GM23338 (cell line): ENCODE data around the gene SMARCA5. TPM values are rescaled to one million over a fixed set of nuclear protein-coding genes. Genes with fewer than 3 reads are reported as not detected.

Experiments
- ATAC-seq: fragments of 200-7000 bp; cut with Tn5 transposase; 3 replicates; pipeline ENCODE4 v1.9.1; 2020
- DNase-seq: peaks from one replicate; pipeline ENCODE4 v3.0.0-alpha.2; 2015; ENCODE audit warnings: low spot score
- H2AFZ ChIP-seq: fragments of 200-600 bp; sonication (generic); 2 replicates; pipeline ENCODE4 v1.8.0; 2016; ENCODE audit warnings: antibody characterized with exemption, mild to moderate bottlenecking, moderate library complexity
- H3F3A ChIP-seq: fragments of 200-600 bp; sonication (generic); replicated peaks from 2 replicates; pipeline ENCODE4 v1.8.0; 2017; ENCODE audit warnings: antibody characterized with exemption, mixed run types, low read depth
- H3K27ac ChIP-seq: fragments of 200-600 bp; sonication (generic); 2 replicates; pipeline ENCODE4 v1.6.1; 2016; ENCODE audit warnings: low read depth
- H3K27me3 ChIP-seq: fragments of 200-600 bp; sonication (generic); 2 replicates; pipeline ENCODE4 v1.8.0; 2016; ENCODE audit warnings: mild to moderate bottlenecking, mixed run types, moderate library complexity; ENCODE audit not compliant: insufficient read depth
- H3K36me3 ChIP-seq: fragments of 200-600 bp; sonication (generic); 2 replicates; pipeline ENCODE4 v1.8.0; 2016; ENCODE audit warnings: mild to moderate bottlenecking; ENCODE audit not compliant: insufficient read depth
- H3K4me1 ChIP-seq: fragments of 200-600 bp; sonication (generic); 2 replicates; pipeline ENCODE4 v1.8.0; 2016; ENCODE audit warnings: mild to moderate bottlenecking, moderate library complexity; ENCODE audit not compliant: insufficient read depth
- H3K4me2 ChIP-seq: fragments of 200-600 bp; sonication (generic); 2 replicates; pipeline ENCODE4 v1.7.1; 2017; ENCODE audit warnings: mixed run types
- H3K4me3 ChIP-seq: fragments of 200-600 bp; sonication (generic); 2 replicates; pipeline ENCODE4 v1.6.1; 2016; ENCODE audit warnings: mixed run types
- H3K79me2 ChIP-seq: fragments of 200-600 bp; sonication (generic); replicated peaks from 2 replicates; pipeline ENCODE4 v1.8.0; 2017; ENCODE audit warnings: mild to moderate bottlenecking; ENCODE audit not compliant: insufficient read depth
- H3K9me2 ChIP-seq: fragments of 200-600 bp; sonication (generic); 2 replicates; pipeline ENCODE4 v1.8.0; 2017; ENCODE audit not compliant: insufficient read depth
- H4K20me1 ChIP-seq: fragments of 200-600 bp; sonication (generic); replicated peaks from 2 replicates; pipeline ENCODE4 v1.8.0; 2017; ENCODE audit warnings: mild to moderate bottlenecking; ENCODE audit not compliant: insufficient read depth
- H3K27ac Mint-ChIP-seq: 2 replicates; pipeline ENCODE4 v1.8.0; 2020; ENCODE audit warnings: inconsistent platforms, mild to moderate bottlenecking, moderate library complexity, mixed read lengths
- H3K27me3 Mint-ChIP-seq: 3 replicates; pipeline ENCODE4 v1.8.0; 2022; ENCODE audit warnings: low read depth, mild to moderate bottlenecking, moderate library complexity, mixed read lengths, inconsistent platforms; ENCODE audit not compliant: insufficient read depth, poor library complexity
- H3K36me3 Mint-ChIP-seq: 3 replicates; pipeline ENCODE4 v1.8.0; 2021; ENCODE audit warnings: low read depth, mild to moderate bottlenecking, inconsistent platforms, moderate library complexity, mixed read lengths
- H3K4me1 Mint-ChIP-seq: 3 replicates; pipeline ENCODE4 v1.8.0; 2020; ENCODE audit warnings: mild to moderate bottlenecking, inconsistent platforms, mixed read lengths
- H3K4me3 Mint-ChIP-seq: 3 replicates; pipeline ENCODE4 v1.8.0; 2021; ENCODE audit warnings: moderate library complexity, mild to moderate bottlenecking, inconsistent platforms, mixed read lengths
- H3K9me3 Mint-ChIP-seq: 3 replicates; pipeline ENCODE4 v1.8.0; 2020; ENCODE audit warnings: moderate library complexity, mild to moderate bottlenecking, inconsistent platforms, mixed read lengths
- CREB1 ChIP-seq: fragments of 250-450 bp; sonication (Bioruptor Pico); IDR thresholded peaks from 2 replicates; pipeline ENCODE4 v1.5.0; 2020; ENCODE audit warnings: low read depth, mild to moderate bottlenecking, moderate library complexity
- EZH2 ChIP-seq: fragments of 200-600 bp; sonication (generic); IDR thresholded peaks from one replicate; pipeline ENCODE4 v1.8.0; 2017; ENCODE audit warnings: antibody characterized with exemption, mild to moderate bottlenecking, low read depth; ENCODE audit not compliant: unreplicated experiment
- EZH2phosphoT487 ChIP-seq: fragments of 200-600 bp; sonication (generic); IDR thresholded peaks from one replicate; pipeline ENCODE4 v1.8.1; 2018; ENCODE audit warnings: antibody characterized with exemption; ENCODE audit not compliant: unreplicated experiment
- JUNB ChIP-seq: IDR thresholded peaks from one replicate; pipeline ENCODE4 v1.6.1; 2016; ENCODE audit warnings: antibody characterized with exemption; ENCODE audit not compliant: unreplicated experiment
- POLR2AphosphoS5 ChIP-seq: IDR thresholded peaks from 2 replicates; pipeline ENCODE4 v1.6.1; 2016; ENCODE audit warnings: antibody characterized with exemption, low read depth
- STAT1 ChIP-seq: IDR thresholded peaks from one replicate; pipeline ENCODE4 v1.6.1; 2016; ENCODE audit warnings: antibody characterized with exemption; ENCODE audit not compliant: unreplicated experiment
- ZNF331 ChIP-seq: fragments of 250-450 bp; sonication (Bioruptor Pico); IDR thresholded peaks from 2 replicates; pipeline ENCODE4 v1.5.0; 2020; ENCODE audit warnings: low read depth, mild to moderate bottlenecking, moderate library complexity
- polyA plus RNA-seq: library from polyadenylated mRNA; unstranded; fragments of >200 nt; fragmentation: Nextera tagmentation; extraction: Ambion mirVana; gene quantifications from 2 replicates; pipeline ENCODE4 v1.2.1, GENCODE V29; 2016
- total RNA-seq: library from RNA; depleted of rRNA; stranded (reverse); fragments of >200 nt; shearing (Covaris generic); gene quantifications from 2 replicates; pipeline ENCODE4 v1.2.3, GENCODE V29; 2014
- TF ChIP-seq, protein P1 (sequence below), 2 experiments: fragments of 200-600 bp in 1 of 2; sonication (generic) in 1 of 2; conservative IDR thresholded peaks; 2 replicates each; pipeline versions ENCODE4 v1.5.1 to v1.6.1; 2016 to 2017; ENCODE audit warnings: antibody characterized with exemption in 2 of 2, low read depth in 2 of 2, mild to moderate bottlenecking in 2 of 2, moderate library complexity in 1 of 2
- TF ChIP-seq, protein P2 (sequence below): IDR thresholded peaks from one replicate; pipeline ENCODE4 v1.6.1; 2018; ENCODE audit warnings: antibody characterized with exemption; ENCODE audit not compliant: unreplicated experiment
- TF ChIP-seq, protein P3 (sequence below): fragments of 250-450 bp; sonication (Bioruptor Pico); IDR thresholded peaks from 2 replicates; pipeline ENCODE4 v1.5.0; 2020; ENCODE audit warnings: mild to moderate bottlenecking, moderate library complexity

SMARCA5 gene
- total and polyA plus RNA-seq, 2 experiments from 2014 or later: 101 to 103 TPM

DNA sequence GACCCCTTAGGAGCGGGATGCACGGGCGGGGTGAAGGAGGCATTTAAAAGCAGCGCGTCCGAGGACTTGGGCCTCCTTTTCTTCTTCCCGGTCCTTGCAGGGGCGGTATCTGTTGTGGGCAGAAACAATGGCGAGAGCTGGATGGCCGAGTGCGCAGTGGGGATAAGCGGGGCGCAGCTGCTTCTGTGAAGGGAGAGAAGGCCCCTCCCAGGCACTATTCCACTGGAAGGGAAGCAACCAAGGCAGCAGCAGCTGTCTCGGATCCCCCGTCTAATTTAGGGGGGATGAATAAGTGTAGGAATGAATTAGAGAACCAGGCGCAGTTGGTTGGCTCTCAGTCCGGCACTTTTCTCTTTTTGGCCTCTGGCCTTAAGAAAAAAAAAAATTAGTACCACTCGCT is 995 bp downstream of the SMARCA5 start:
- peak overlapping the region; percentile 87 for H3K4me3 ChIP-seq
- H3K4me2 ChIP-seq: peak overlapping the region; percentile 90
- H3K36me3 ChIP-seq: peaks cover 13% of the 10 kb centered on the region; the same call in 1 of the 2 replicates
- DNase-seq (peak; percentile 66), ATAC-seq (peak; percentile 66)
- peaks cover 6% of the 10 kb centered on the region for H3K27me3 Mint-ChIP-seq
- no peaks in the 10 kb centered on the region for H3K27me3 ChIP-seq
- H3K27ac ChIP-seq: peak overlapping the region; percentile 98
- no peak overlapping the region for H2AFZ ChIP-seq
- peaks cover 15% of the 10 kb centered on the region for H3K4me1 Mint-ChIP-seq
- no peaks in the 10 kb centered on the region; the same call in 2 of the 3 replicates for H3K9me3 Mint-ChIP-seq
- H3K79me2 ChIP-seq: peaks cover 57% of the 10 kb centered on the region
- H3K27ac Mint-ChIP-seq: peak overlapping the region; percentile 99
- H3K36me3 Mint-ChIP-seq: peaks cover 44% of the 10 kb centered on the region
- H4K20me1 ChIP-seq: peaks cover 38% of the 10 kb centered on the region
- peak overlapping the region; percentile 99 for H3K4me3 Mint-ChIP-seq
- TF ChIP-seq, protein P1, sequence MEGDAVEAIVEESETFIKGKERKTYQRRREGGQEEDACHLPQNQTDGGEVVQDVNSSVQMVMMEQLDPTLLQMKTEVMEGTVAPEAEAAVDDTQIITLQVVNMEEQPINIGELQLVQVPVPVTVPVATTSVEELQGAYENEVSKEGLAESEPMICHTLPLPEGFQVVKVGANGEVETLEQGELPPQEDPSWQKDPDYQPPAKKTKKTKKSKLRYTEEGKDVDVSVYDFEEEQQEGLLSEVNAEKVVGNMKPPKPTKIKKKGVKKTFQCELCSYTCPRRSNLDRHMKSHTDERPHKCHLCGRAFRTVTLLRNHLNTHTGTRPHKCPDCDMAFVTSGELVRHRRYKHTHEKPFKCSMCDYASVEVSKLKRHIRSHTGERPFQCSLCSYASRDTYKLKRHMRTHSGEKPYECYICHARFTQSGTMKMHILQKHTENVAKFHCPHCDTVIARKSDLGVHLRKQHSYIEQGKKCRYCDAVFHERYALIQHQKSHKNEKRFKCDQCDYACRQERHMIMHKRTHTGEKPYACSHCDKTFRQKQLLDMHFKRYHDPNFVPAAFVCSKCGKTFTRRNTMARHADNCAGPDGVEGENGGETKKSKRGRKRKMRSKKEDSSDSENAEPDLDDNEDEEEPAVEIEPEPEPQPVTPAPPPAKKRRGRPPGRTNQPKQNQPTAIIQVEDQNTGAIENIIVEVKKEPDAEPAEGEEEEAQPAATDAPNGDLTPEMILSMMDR (conservative IDR thresholded peaks at IDR 0.05; ENCODE audit: low read depth in 2 of 2): no peak
- peak; percentile 42; the same call in 1 of the 2 replicates for TF ChIP-seq POLR2AphosphoS5
- TF ChIP-seq, protein P2, sequence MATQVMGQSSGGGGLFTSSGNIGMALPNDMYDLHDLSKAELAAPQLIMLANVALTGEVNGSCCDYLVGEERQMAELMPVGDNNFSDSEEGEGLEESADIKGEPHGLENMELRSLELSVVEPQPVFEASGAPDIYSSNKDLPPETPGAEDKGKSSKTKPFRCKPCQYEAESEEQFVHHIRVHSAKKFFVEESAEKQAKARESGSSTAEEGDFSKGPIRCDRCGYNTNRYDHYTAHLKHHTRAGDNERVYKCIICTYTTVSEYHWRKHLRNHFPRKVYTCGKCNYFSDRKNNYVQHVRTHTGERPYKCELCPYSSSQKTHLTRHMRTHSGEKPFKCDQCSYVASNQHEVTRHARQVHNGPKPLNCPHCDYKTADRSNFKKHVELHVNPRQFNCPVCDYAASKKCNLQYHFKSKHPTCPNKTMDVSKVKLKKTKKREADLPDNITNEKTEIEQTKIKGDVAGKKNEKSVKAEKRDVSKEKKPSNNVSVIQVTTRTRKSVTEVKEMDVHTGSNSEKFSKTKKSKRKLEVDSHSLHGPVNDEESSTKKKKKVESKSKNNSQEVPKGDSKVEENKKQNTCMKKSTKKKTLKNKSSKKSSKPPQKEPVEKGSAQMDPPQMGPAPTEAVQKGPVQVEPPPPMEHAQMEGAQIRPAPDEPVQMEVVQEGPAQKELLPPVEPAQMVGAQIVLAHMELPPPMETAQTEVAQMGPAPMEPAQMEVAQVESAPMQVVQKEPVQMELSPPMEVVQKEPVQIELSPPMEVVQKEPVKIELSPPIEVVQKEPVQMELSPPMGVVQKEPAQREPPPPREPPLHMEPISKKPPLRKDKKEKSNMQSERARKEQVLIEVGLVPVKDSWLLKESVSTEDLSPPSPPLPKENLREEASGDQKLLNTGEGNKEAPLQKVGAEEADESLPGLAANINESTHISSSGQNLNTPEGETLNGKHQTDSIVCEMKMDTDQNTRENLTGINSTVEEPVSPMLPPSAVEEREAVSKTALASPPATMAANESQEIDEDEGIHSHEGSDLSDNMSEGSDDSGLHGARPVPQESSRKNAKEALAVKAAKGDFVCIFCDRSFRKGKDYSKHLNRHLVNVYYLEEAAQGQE: no peak
- TF ChIP-seq JUNB: no peak
- no peaks in the 10 kb centered on the region for H3K9me2 ChIP-seq
- H3F3A ChIP-seq: 0 out of 2 replicates have a peak, but pooled peaks cover 5% of the 10 kb centered on the region
- H3K4me1 ChIP-seq: peaks cover 18% of the 10 kb centered on the region; the same call in 1 of the 2 replicates

GRCh38 chr4:143514901-143515300 is 1.4 kb downstream of the SMARCA5 start:
- peaks cover 41% of the 10 kb centered on the region for H4K20me1 ChIP-seq
- no peak overlapping the region for H2AFZ ChIP-seq
- TF ChIP-seq EZH2phosphoT487: no peak
- TF ChIP-seq CREB1: no peak
- no peak for TF ChIP-seq EZH2
- no peak for TF ChIP-seq ZNF331 (CRISPR knock-in tag)
- TF ChIP-seq, protein P3, sequence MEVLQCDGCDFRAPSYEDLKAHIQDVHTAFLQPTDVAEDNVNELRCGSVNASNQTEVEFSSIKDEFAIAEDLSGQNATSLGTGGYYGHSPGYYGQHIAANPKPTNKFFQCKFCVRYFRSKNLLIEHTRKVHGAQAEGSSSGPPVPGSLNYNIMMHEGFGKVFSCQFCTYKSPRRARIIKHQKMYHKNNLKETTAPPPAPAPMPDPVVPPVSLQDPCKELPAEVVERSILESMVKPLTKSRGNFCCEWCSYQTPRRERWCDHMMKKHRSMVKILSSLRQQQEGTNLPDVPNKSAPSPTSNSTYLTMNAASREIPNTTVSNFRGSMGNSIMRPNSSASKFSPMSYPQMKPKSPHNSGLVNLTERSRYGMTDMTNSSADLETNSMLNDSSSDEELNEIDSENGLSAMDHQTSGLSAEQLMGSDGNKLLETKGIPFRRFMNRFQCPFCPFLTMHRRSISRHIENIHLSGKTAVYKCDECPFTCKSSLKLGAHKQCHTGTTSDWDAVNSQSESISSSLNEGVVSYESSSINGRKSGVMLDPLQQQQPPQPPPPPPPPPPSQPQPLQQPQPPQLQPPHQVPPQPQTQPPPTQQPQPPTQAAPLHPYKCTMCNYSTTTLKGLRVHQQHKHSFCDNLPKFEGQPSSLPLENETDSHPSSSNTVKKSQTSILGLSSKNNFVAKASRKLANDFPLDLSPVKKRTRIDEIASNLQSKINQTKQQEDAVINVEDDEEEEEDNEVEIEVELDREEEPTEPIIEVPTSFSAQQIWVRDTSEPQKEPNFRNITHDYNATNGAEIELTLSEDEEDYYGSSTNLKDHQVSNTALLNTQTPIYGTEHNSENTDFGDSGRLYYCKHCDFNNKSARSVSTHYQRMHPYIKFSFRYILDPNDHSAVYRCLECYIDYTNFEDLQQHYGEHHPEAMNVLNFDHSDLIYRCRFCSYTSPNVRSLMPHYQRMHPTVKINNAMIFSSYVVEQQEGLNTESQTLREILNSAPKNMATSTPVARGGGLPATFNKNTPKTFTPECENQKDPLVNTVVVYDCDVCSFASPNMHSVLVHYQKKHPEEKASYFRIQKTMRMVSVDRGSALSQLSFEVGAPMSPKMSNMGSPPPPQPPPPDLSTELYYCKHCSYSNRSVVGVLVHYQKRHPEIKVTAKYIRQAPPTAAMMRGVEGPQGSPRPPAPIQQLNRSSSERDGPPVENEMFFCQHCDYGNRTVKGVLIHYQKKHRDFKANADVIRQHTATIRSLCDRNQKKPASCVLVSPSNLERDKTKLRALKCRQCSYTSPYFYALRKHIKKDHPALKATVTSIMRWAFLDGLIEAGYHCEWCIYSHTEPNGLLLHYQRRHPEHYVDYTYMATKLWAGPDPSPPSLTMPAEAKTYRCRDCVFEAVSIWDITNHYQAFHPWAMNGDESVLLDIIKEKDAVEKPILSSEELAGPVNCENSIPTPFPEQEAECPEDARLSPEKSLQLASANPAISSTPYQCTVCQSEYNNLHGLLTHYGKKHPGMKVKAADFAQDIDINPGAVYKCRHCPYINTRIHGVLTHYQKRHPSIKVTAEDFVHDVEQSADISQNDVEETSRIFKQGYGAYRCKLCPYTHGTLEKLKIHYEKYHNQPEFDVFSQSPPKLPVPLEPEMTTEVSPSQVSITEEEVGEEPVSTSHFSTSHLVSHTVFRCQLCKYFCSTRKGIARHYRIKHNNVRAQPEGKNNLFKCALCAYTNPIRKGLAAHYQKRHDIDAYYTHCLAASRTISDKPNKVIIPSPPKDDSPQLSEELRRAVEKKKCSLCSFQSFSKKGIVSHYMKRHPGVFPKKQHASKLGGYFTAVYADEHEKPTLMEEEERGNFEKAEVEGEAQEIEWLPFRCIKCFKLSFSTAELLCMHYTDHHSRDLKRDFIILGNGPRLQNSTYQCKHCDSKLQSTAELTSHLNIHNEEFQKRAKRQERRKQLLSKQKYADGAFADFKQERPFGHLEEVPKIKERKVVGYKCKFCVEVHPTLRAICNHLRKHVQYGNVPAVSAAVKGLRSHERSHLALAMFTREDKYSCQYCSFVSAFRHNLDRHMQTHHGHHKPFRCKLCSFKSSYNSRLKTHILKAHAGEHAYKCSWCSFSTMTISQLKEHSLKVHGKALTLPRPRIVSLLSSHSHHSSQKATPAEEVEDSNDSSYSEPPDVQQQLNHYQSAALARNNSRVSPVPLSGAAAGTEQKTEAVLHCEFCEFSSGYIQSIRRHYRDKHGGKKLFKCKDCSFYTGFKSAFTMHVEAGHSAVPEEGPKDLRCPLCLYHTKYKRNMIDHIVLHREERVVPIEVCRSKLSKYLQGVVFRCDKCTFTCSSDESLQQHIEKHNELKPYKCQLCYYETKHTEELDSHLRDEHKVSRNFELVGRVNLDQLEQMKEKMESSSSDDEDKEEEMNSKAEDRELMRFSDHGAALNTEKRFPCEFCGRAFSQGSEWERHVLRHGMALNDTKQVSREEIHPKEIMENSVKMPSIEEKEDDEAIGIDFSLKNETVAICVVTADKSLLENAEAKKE (CRISPR knock-in tag): no peak
- TF ChIP-seq STAT1: no peak

More at GRCh38 chr4:143514901-143515300, 1.4 kb downstream of the SMARCA5 start:
- Mint-ChIP-seq H3K36me3 (peaks cover 48% of the 10 kb centered on the region), H3K9me3 (no peaks in the 10 kb centered on the region; the same call in 2 of the 3 replicates), H3K4me1 (peaks cover 15% of the 10 kb centered on the region), H3K4me3 (peak overlapping the region; percentile 99), H3K27ac (peak overlapping the region; percentile 99), H3K27me3 (peaks cover 6% of the 10 kb centered on the region)
- Histone ChIP-seq H3K36me3 (peaks cover 13% of the 10 kb centered on the region; the same call in 1 of the 2 replicates), H3K27ac (no peak overlapping the region), H3F3A (0 out of 2 replicates have a peak, but pooled peaks cover 5% of the 10 kb centered on the region), H3K4me3 (peak overlapping the region; percentile 87), H3K27me3 (no peaks in the 10 kb centered on the region), H3K4me1 (peaks cover 18% of the 10 kb centered on the region; the same call in 1 of the 2 replicates), H3K79me2 (peaks cover 62% of the 10 kb centered on the region), H3K9me2 (no peaks in the 10 kb centered on the region), H3K4me2 (peak overlapping the region; percentile 90)
- DNase-seq: no peak
- no peak for ATAC-seq
